HS-5 (cell line): Measurements from ENCODE around the gene PPP3R1.

Experiments used
- DNase-seq: peaks from one replicate; pipeline ENCODE4 v3.0.0-alpha.2; 2012; ENCODE audit warnings: low read depth

Gene PPP3R1

GRCh38 chr2:68256093-68256450 is 3.7 kb upstream of the PPP3R1 start:
- no peak for DNase-seq

- no peak for DNase-seq
Observed at GRCh38 chr2:68253219-68254068, 1.1 kb upstream of the PPP3R1 start.

GRCh38 chr2:68251855-68252399 is 405 bp downstream of the PPP3R1 start:
- DNase-seq, result no peak

GRCh38 chr2:68251187-68251854 is 1.0 kb downstream of the PPP3R1 start:
- DNase-seq, result no peak

GRCh38 chr2:68250652-68251186 is 1.6 kb downstream of the PPP3R1 start:
- DNase-seq, result no peak

- DNase-seq, result no peak
Observed at GRCh38 chr2:68250196-68250595, 2.1 kb downstream of the PPP3R1 start.

- DNase-seq, result no peak
Observed at GRCh38 chr2:68248806-68249205, 3.5 kb downstream of the PPP3R1 start.

GRCh38 chr2:68248361-68248760 is 4.0 kb downstream of the PPP3R1 start:
- no peak for DNase-seq

GRCh38 chr2:68246396-68246795 is 5.9 kb downstream of the PPP3R1 start:
- DNase-seq, result no peak

- DNase-seq, result no peak
Observed at GRCh38 chr2:68245672-68246071, 6.7 kb downstream of the PPP3R1 start.

GRCh38 chr2:68245066-68245465 is 7.3 kb downstream of the PPP3R1 start:
- no peak for DNase-seq

- no peak for DNase-seq
Observed at GRCh38 chr2:68244456-68244855, 7.9 kb downstream of the PPP3R1 start.

GRCh38 chr2:68241732-68242131 is 10.6 kb downstream of the PPP3R1 start:
- DNase-seq, result no peak

- no peak for DNase-seq
Observed at GRCh38 chr2:68240446-68240845, 11.9 kb downstream of the PPP3R1 start.

- DNase-seq, result no peak
Observed at GRCh38 chr2:68238955-68239822, 13.1 kb downstream of the PPP3R1 start.

- no peak for DNase-seq
Observed at GRCh38 chr2:68237976-68238580, 14.3 kb downstream of the PPP3R1 start.

- no peak for DNase-seq
Observed at GRCh38 chr2:68237404-68237803, 14.9 kb downstream of the PPP3R1 start.

GRCh38 chr2:68236876-68237275 is 15.5 kb downstream of the PPP3R1 start:
- DNase-seq, result no peak

- DNase-seq, result no peak
Observed at GRCh38 chr2:68236103-68236734, 16.1 kb downstream of the PPP3R1 start.

- no peak for DNase-seq
Observed at GRCh38 chr2:68235090-68235489, 17.2 kb downstream of the PPP3R1 start.

GRCh38 chr2:68234405-68234804 is 17.9 kb downstream of the PPP3R1 start:
- no peak for DNase-seq
